ENCODE measurements around the gene NEAT1. TPM values are rescaled to one million over a fixed set of nuclear protein-coding genes. Genes with fewer than 3 reads are reported as not detected.

Gene NEAT1
- total and polyA plus RNA-seq, 9 of the 15 experiments (the other 6 are each of a cell fraction or from before 2014, with no cell fraction given): 20.1 to 389 (median 62.8) TPM

- TF ChIP-seq, protein P1, sequence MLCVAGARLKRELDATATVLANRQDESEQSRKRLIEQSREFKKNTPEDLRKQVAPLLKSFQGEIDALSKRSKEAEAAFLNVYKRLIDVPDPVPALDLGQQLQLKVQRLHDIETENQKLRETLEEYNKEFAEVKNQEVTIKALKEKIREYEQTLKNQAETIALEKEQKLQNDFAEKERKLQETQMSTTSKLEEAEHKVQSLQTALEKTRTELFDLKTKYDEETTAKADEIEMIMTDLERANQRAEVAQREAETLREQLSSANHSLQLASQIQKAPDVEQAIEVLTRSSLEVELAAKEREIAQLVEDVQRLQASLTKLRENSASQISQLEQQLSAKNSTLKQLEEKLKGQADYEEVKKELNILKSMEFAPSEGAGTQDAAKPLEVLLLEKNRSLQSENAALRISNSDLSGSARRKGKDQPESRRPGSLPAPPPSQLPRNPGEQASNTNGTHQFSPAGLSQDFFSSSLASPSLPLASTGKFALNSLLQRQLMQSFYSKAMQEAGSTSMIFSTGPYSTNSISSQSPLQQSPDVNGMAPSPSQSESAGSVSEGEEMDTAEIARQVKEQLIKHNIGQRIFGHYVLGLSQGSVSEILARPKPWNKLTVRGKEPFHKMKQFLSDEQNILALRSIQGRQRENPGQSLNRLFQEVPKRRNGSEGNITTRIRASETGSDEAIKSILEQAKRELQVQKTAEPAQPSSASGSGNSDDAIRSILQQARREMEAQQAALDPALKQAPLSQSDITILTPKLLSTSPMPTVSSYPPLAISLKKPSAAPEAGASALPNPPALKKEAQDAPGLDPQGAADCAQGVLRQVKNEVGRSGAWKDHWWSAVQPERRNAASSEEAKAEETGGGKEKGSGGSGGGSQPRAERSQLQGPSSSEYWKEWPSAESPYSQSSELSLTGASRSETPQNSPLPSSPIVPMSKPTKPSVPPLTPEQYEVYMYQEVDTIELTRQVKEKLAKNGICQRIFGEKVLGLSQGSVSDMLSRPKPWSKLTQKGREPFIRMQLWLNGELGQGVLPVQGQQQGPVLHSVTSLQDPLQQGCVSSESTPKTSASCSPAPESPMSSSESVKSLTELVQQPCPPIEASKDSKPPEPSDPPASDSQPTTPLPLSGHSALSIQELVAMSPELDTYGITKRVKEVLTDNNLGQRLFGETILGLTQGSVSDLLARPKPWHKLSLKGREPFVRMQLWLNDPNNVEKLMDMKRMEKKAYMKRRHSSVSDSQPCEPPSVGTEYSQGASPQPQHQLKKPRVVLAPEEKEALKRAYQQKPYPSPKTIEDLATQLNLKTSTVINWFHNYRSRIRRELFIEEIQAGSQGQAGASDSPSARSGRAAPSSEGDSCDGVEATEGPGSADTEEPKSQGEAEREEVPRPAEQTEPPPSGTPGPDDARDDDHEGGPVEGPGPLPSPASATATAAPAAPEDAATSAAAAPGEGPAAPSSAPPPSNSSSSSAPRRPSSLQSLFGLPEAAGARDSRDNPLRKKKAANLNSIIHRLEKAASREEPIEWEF (CRISPR knock-in tag; IDR thresholded peaks at IDR 0.05): peak; percentile 73; the same call in 1 of the 2 replicates
- TF ChIP-seq HNRNPL (IDR thresholded peaks at IDR 0.05; ENCODE audit: low read depth, low read length) (peak; percentile 99), RHOXF2B (CRISPR knock-in tag; conservative IDR thresholded peaks at IDR 0.05) (no peak), BCOR (IDR thresholded peaks at IDR 0.05) (0 out of 2 replicates have a peak, but pooled peaks have one; percentile 31), PREB (CRISPR knock-in tag; IDR thresholded peaks at IDR 0.05) (no peak), HMG20B (CRISPR knock-in tag; IDR thresholded peaks at IDR 0.05) (no peak), NRF1 (conservative IDR thresholded peaks at IDR 0.05 in 1 of 2, IDR thresholded peaks at IDR 0.05 in 1 of 2) (peak; percentile 56 to 61), MEIS2 (IDR thresholded peaks at IDR 0.05; ENCODE audit: partially characterized antibody) (peak; percentile 78), ZBTB5 (IDR thresholded peaks at IDR 0.05) (peak; percentile 57; the same call in 1 of the 2 replicates), ASH1L (IDR thresholded peaks at IDR 0.05; ENCODE audit: borderline replicate concordance, low read depth, partially characterized antibody) (no peak), ZNF277 (CRISPR knock-in tag; IDR thresholded peaks at IDR 0.05; ENCODE audit: borderline replicate concordance) (no peak), HNRNPLL (IDR thresholded peaks at IDR 0.05; ENCODE audit: low read depth, low read length, poor library complexity, severe bottlenecking) (peak; percentile 75), TSC22D4 (tag; IDR thresholded peaks at IDR 0.05) (no peak), MYC (IDR thresholded peaks at IDR 0.05; ENCODE audit: low read depth, low read length) (peak; percentile 88), MYC (CRISPR knock-in tag; IDR thresholded peaks at IDR 0.05; ENCODE audit: borderline replicate concordance, low read depth) (peak; percentile 74; the same call in 1 of the 2 replicates)
- TF ChIP-seq, protein P2, sequence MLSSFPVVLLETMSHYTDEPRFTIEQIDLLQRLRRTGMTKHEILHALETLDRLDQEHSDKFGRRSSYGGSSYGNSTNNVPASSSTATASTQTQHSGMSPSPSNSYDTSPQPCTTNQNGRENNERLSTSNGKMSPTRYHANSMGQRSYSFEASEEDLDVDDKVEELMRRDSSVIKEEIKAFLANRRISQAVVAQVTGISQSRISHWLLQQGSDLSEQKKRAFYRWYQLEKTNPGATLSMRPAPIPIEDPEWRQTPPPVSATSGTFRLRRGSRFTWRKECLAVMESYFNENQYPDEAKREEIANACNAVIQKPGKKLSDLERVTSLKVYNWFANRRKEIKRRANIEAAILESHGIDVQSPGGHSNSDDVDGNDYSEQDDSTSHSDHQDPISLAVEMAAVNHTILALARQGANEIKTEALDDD (IDR thresholded peaks at IDR 0.05): peak; percentile 43; the same call in 1 of the 2 replicates
Observed at GRCh38 chr11:65382033-65382803, 40.4 kb upstream of the NEAT1 start, which contains the start of gene SLC25A45 (continued).

Measured in K562 (cell line).